ENCODE data around the gene PATL1. TPM values are rescaled to one million over a fixed set of nuclear protein-coding genes. Genes with fewer than 3 reads are reported as not detected.

Gene PATL1
- total and polyA plus RNA-seq, 2 of the 4 experiments (the other 2 are of a cell fraction), result 3.9 to 29.7 TPM

GRCh38 chr11:59616396-59616982 lies 52.3 kb downstream of the PATL1 start:
- WGBS, 2 experiments (ENCODE audit: extremely low coverage in 2 of 2, insufficient read length in 1 of 2), result 0% methylated on average over 4 of the region's 18 CpGs; no CpG with 5 or more reads in 1 of the 2 experiments
- intact Hi-C loops (cut with micrococcal nuclease), result loop anchor here (2.0 kb wide), 1 partner anchor 60 kb away; no protein-coding TSS in a partner anchor

More at GRCh38 chr11:59616396-59616982, 52.3 kb downstream of the PATL1 start:
- Histone ChIP-seq H3K23ac (ENCODE audit: low read depth, low read length) (peak overlapping the region; percentile 71), H2AFZ (replicated peaks; ENCODE audit: low read length, poor library complexity) (peak overlapping the region; percentile 87), H4K8ac (ENCODE audit: low read depth in 2 of 2, low read length in 2 of 2) (peak overlapping the region; percentile 76 to 94), H3K9me1 (ENCODE audit: insufficient read depth, low read length) (peaks cover 7% of the 10 kb centered on the region; the same call in 1 of the 2 replicates), H2BK20ac (ENCODE audit: low read depth, low read length) (peak overlapping the region; percentile 16; the same call in 1 of the 2 replicates), H3K27ac (ENCODE audit: insufficient read depth, low read length) (peak overlapping the region; percentile 41), H3K14ac (replicated peaks; ENCODE audit: low read depth, low read length) (peak overlapping the region; percentile 83), H2AK5ac (ENCODE audit: low read depth, low read length) (peak overlapping the region; percentile 56; the same call in 1 of the 2 replicates), H4K91ac (ENCODE audit: insufficient read depth, low read depth, low read length) (peak overlapping the region; percentile 82), H3K18ac (ENCODE audit: low read depth, low read length) (peak overlapping the region; percentile 18; the same call in 1 of the 2 replicates), H4K20me1 (ENCODE audit: insufficient read depth, low read length) (peaks cover 33% of the 10 kb centered on the region), H3K27me3 (ENCODE audit: control insufficient read depth, insufficient read depth, low read length) (no peaks in the 10 kb centered on the region), H3K79me1 (ENCODE audit: low read depth in 1 of 2, low read length in 2 of 2) (peaks cover 8 to 34% of the 10 kb centered on the region in 2 experiments), H2AK9ac (replicated peaks; ENCODE audit: low read depth, low read length, poor library complexity) (peak overlapping the region; percentile 26), H3K4me3 (ENCODE audit: insufficient read depth, low read depth, low read length) (peak overlapping the region; percentile 39), H3K4me1 (ENCODE audit: control insufficient read depth, insufficient read depth, low read length) (peaks cover 4% of the 10 kb centered on the region), H2BK15ac (ENCODE audit: low read depth, low read length) (no peak overlapping the region; the same call in 2 of the 3 replicates), H3K4me2 (ENCODE audit: low read depth, low read length) (peak overlapping the region; percentile 83), H3K9me3 (ENCODE audit: control insufficient read depth, insufficient read depth, low read length) (no peaks in the 10 kb centered on the region), H3K9ac (ENCODE audit: low read depth, low read length) (peak overlapping the region; percentile 26), H2BK5ac (ENCODE audit: low read depth, low read length, poor library complexity, severe bottlenecking) (peak overlapping the region; percentile 29), H3K4ac (ENCODE audit: low read depth, low read length) (peak overlapping the region; percentile 69), H4K5ac (ENCODE audit: low read depth, low read length) (peak overlapping the region; percentile 86), H3K56ac (ENCODE audit: extremely low read depth, insufficient read depth, low read length) (peak overlapping the region; percentile 53), H2BK120ac (ENCODE audit: low read depth, low read length) (peak overlapping the region; percentile 21; the same call in 1 of the 2 replicates), H3K36me3 (ENCODE audit: control insufficient read depth, insufficient read depth, low read length) (peaks cover 3% of the 10 kb centered on the region; the same call in 1 of the 2 replicates)
- no peak for ATAC-seq (ENCODE audit: low read depth)
- TF ChIP-seq MAFK (IDR thresholded peaks at IDR 0.05; ENCODE audit: low read depth, low read length) (no peak), POLR2A (IDR thresholded peaks at IDR 0.05; ENCODE audit: low read depth, low read length) (0 out of 2 replicates have a peak, but pooled peaks have one; percentile 48), RCOR1 (IDR thresholded peaks at IDR 0.05; ENCODE audit: insufficient replicate concordance, low read length) (no peak), CHD1 (IDR thresholded peaks at IDR 0.05; ENCODE audit: low read depth, low read length) (no peak), MXI1 (IDR thresholded peaks at IDR 0.05; ENCODE audit: borderline replicate concordance, low read depth, low read length) (peak; percentile 47; the same call in 1 of the 2 replicates)
- in situ Hi-C loops (cut with MboI; ENCODE audit: low sequenced_read_pairs), result loop anchor here (25.0 kb wide), 1 partner anchor 1696 kb away; no protein-coding TSS in a partner anchor
- no peak for DNase-seq
- dilution Hi-C loops (cut with HindIII; ENCODE audit: low sequenced_read_pairs, unreplicated experiment), result no loop called here
- BruUV-seq (replicated peaks), result TSS peak; percentile 91
- ChIA-PET CTCF (interaction anchor here (0.6 to 1.1 kb wide), 2 partner anchors 26 to 39 kb away, joined by 3 to 7 read pairs; no protein-coding TSS in a partner anchor), POLR2A (ENCODE audit: unreplicated experiment) (interaction anchor here (0.5 kb wide), 1 partner anchor 46 kb away, joined by 6 read pairs; no protein-coding TSS in a partner anchor)
